GM21825 (cell line): ENCODE measurements around the gene RABL2B.

ENCODE experiments used
- ATAC-seq: cut with Tn5 transposase; IDR thresholded peaks from one replicate; pipeline ENCODE4 v1.9.1; 2021; ENCODE audit warnings: mild to moderate bottlenecking, moderate library complexity; ENCODE audit not compliant: unreplicated experiment

The RABL2B gene

DNA sequence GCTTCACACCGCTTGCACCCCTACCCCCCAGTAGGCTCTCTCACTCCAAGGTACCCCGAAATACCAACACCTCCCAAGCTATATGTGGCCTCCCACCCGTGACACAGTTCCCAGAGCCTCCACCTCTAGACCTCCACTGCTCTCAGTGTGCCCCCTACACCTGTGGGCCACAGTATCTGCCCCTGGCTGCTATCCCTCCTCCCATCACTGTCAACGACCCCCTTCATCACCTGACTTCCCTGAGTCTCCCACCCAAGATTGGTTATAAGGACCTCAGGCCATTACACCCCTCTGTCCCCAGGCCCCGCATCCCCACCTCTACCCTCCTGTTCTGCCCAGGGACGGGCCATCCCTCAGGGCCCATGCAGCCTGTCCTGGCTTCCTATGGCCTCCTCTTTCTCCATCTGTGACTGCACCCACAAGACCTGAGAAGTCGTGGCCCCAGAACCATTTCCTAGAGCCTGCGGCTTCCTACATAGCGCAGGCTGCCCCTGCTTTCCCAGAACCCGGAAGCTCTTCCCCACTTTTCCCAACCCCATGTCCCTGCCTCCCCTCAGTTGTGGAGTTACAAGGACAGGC, 44.7 kb downstream of the RABL2B start:
- no peak for ATAC-seq

DNA sequence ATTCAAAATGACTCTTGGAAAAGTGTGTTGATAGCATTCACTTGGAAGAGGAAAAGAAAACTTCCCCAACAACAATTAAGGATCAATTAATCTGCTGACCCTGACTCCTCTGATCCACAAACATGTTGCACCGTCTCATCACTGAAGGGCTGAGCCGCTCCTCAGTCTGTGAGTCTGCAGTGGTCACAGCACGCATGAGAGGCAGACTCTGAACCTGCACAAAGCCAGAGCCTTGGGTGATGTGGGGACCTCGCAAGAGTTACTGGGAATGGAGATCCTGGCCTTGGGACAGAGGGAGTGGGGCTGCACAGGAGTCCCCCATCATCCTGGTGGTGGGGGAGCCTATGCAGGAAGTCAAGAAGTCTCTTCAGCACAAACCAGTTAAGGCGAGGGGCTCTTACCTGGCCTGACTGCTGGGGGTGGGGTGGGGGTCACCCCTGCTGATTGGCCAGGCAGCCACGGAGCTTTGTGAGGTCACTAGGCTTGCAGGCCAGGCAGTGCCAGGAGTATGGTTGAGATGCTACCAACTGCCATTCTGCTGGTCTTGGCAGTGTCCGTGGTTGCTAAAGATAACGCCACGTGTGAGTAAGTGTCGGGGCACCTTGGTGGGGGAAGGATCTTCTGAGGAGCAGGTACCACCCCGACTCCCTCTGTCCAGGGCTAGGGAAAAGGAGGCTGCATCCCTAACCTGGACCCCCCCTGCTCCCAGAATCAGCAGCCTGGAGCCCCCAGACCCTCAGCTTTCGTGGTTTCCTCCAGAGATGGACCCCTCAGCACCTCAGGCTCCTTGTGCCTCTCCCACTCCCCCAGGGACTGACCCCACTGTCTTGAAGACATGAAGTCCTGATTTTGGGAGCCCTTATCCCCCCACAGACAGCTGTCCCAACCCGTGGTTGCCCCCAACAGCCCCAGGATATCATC, 45.4 kb downstream of the RABL2B start, which contains the start of gene ACR:
ACR (plus strand) TSS at position 477 of the 921 bp plus-strand sequence; CDS start at position 509, 32 bp downstream.
- ATAC-seq, result no peak

DNA sequence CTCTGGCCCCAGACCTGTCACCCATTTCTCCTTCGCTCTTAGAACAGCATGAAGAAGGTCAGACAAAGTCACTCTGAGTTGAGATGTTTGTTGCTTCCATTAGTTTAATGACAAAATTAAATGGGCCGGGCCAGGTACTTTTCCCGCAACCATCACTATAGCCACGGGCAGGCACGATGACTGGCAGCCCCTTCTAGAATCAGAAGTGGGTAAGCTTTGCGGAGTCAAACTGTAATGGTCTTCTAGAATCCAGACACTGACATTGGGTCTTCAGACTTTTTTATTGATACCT, 47.8 kb downstream of the RABL2B start:
- no peak for ATAC-seq

DNA sequence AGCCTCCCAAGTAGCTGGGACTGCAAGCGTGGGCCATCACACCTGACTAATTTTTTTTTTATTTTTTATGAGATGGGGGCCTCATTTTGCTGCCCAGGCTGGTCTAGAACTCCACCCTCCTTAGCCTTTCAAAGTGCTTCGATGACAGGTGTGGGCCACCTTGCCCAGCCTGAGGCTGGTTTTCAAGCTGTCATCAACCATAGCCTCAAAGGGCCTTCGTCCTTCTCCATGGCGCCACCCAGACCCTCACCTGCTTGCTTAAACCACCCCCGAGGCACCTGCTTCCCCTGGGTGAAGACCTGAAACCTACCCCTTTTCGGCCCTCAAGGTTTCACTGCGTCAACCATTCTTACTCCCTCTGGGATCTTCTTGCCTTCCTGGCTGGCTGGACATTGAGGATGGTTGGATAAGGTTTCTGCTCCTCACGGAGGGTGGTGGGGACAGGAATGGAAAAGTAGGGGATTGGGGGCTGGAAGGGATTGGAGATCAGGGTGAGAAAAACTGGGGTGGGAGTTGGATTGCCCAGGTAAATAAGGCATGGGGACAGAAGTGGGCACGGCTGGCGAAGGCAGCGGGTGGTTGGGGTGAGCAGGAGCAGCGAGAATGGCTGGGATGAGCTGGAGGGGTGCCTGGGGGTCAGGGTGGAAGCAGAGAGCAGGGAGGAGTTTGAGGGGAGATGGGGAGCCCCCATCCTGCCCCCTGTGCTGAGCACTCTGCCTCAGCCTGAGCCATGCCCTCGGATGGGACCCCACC, 48.3 kb downstream of the RABL2B start:
- ATAC-seq, result no peak

DNA sequence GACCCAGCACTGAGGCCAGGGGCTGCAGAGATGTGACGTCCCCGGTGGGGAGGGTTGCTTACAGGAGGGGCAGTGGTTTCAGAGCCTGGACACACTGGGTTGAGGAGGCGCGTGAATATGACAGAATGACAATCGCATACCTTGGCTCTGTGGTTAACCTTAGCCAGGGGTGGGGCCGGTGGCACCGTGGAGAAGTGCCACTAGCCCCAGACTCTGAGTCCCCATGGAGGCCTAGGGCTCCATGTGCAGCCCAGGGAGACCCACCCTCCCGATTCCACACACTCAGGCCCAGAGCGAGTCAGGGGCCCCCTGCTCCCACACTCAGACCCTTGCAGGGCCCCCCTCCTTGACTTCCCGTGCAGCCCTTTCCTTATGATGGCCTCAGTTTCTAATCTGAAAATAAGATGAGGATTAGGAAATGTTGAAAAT, 49.1 kb downstream of the RABL2B start:
- ATAC-seq, result no peak

DNA sequence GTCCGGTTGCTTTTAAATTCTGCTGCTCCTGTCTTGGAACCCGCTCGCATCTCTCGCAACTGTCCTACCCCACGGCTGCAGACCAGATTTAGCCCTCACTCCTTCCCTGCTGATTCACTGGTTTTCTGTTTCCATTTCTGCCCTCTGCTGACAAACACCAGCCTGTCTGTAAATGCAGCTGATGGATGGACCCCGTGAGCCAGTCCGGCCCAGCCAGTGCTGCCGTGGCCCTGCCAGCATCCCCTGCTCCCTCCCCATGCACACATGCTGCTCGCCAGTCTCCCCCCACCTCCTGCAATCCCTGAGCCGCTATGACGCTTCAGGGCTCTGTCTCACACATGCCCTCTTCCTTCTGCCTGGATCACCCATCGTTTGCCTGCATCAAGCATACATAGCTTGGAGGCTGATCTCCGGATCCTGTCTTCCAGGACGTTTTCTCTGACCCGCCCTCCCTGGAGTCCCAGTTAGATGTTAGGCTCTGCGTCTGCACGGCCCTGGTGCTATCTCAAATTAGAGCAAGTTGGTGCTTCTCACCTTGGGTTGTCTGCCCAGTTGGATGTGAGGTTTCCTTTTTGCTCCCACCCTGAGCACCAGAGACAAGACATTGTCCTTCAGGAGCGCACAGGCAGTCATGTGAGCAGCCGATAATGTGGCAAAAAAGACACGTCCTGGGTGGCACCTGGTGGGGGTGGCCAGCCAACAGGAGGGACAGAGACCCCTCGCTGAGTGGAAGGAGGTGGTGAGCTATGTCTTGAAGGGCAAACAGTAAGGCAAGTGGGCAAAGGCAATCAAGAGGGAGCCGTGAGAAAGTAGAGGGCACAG, 49.7 kb downstream of the RABL2B start:
- ATAC-seq, result no peak

DNA sequence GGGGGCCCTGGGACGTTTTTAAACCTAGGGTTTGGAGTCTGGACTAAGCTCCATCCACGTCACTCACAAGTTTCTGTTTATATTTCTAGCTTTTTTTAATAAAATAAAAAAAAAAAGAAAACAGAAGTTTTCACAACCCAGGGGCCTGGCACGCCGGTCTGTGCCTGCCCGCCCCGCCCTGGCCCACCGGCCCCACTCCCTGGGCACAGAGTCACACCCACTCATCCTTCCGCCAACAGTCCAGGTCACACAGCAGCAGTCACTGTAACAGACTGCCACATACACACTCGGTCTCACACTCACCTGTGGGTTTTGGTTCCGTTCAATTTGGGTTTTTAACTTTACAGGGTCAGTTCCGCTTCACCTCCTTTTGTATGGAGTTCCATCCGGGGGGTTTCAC, 50.8 kb downstream of the RABL2B start:
- no peak for ATAC-seq

DNA sequence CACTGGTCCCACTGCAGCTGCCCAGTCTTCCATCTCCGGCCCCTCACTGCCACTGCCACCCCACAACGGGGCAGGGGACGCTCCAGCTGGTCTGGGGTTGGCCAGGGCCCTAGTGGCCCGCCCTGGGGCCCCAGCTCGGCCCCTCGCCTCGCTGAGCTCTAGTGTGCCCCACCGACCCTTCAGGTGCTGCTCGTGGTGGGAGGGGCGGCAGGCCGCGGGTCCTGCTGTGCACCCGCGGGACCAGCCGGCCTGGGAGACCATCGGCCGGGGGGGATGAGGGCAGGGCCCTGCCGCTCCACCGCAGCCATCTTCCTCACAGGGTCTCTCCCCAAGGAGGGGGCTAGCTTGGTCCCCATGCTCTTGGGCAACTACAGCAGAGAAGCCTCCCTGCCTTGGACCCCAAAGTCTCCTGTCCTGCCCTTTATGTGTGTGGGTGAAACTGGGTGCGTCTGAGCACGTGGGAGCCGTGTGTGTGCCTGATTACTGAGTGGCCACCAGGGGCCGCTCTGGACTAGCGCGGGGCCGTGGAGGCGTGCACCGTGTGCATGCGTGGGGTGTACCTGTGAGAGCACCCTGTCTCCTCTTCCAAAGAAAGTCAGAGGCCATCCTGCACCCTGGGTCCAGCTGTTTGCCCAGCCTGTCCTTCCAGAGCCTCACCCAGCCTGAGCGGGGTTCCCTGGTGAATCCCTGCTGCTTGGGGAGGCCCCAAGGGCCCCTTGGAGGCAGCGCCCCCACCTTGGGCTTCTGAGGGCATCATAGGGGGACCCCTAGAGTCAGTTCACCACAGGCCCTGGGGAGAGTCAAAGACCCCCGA, 51.4 kb downstream of the RABL2B start:
- ATAC-seq, result no peak

DNA sequence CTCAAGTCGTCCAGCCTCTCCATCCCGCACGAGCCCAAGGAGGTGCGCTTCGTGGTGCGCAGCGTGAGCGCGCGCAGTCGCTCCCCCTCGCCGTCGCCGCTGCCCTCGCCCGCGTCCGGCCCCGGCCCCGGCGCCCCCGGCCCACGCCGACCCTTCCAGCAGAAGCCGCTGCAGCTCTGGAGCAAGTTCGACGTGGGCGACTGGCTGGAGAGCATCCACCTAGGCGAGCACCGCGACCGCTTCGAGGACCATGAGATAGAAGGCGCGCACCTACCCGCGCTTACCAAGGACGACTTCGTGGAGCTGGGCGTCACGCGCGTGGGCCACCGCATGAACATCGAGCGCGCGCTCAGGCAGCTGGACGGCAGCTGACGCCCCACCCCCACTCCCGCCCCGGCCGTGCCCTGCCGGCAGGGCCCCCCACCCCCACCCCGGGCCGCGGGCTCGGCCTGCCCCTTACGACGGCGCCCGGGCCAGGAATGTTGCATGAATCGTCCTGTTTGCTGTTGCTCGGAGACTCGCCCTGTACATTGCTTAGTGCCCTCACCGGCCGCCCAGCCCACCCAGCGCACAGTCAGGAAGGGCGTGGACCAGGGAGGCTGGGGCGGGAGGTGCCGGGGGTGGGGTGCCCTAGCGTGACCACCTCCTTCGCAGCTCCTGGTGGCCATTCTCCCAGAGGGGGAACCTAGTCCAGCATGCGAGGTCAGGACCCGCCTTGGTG, 52.3 kb downstream of the RABL2B start:
- no peak for ATAC-seq

DNA sequence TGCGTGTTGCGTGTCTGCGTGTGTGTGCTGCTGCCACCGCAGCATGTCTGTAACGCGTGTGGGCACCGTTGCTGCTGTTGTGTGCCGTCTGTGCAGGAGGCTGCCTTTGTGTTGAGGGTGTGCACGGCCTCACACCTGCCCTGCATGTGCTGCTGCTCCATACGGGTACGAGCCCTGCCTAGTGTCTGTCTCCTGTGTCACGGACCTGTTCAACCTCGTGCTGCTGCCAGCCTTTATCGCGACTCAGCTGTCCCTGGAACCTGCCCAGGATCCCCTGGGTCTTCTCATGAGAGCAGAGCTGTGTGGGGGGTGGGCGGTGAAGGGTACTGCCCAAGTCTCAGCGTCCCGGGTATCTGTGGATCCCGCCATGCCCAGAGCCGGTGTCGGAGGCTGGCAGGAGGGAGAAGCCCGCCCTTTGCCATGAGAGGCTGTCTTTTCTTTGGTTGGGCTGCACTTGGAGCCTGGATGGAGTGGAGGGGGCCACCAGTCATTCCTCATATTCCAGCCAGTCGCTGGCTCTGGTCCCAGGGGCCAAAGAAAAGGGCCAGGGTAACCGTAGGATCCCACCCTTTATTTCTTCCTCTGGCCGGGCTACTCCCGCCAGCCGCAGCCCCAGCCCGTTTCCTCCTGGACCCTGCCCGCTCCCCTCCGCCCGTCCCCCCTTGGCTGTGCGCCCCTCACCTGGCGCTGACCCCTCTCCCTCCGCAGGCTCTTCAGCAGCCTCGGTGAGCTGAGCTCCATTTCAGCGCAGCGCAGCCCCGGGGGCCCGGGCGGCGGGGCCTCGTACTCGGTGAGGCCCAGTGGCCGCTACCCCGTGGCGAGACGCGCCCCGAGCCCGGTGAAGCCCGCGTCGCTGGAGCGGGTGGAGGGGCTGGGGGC, 53.2 kb downstream of the RABL2B start:
- ATAC-seq, result no peak

DNA sequence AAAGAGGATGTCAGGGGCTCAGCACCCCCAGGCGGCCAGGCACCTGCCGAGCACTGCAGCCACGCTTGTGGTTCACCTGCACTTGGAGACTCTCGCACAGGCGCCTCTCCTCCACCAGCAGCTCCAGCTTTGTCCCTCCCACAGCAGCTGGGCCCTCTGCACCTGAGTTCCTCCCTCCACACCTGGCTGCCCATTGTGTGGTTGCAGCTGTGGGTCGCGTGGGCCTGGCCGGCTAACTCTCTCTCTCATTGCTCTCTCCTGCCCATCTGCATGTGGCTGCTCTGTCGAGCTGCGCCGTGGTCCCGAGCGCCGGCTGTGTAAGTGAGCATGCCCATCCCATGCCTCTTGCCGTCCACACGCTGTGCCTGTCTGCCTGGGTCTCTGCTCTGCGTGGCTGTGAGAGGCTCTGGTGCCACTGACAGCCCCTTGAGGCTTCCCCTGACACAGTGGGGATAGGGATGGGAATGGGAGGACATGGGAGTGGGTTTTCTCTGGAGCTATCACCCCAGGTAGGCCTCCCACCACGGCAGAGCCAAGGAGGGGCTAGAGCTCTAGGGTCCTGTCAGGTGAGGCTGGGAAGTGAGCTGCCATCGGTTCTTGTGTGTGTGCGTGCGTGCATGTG, 53.9 kb downstream of the RABL2B start:
- ATAC-seq, result no peak

DNA sequence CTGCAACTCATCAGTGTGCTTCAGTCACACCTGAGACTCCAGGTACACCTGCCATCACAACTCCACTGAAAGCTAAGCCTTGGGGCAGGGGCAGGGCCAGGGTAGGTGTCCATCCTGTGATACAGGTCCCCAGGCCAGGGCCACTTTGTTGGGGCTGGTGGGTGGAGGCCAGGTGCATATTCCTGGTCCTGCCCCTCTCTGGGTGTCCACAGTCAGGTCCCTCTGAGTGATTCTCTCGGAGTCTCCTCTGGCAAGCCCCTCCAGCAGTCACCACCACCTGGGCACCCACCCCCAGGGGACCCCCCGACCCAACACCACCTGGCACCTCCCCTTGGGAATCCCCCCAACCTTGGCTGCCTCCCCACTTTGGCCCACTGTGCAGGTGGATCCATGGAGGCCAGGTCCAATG, 54.9 kb downstream of the RABL2B start:
- ATAC-seq, result no peak

DNA sequence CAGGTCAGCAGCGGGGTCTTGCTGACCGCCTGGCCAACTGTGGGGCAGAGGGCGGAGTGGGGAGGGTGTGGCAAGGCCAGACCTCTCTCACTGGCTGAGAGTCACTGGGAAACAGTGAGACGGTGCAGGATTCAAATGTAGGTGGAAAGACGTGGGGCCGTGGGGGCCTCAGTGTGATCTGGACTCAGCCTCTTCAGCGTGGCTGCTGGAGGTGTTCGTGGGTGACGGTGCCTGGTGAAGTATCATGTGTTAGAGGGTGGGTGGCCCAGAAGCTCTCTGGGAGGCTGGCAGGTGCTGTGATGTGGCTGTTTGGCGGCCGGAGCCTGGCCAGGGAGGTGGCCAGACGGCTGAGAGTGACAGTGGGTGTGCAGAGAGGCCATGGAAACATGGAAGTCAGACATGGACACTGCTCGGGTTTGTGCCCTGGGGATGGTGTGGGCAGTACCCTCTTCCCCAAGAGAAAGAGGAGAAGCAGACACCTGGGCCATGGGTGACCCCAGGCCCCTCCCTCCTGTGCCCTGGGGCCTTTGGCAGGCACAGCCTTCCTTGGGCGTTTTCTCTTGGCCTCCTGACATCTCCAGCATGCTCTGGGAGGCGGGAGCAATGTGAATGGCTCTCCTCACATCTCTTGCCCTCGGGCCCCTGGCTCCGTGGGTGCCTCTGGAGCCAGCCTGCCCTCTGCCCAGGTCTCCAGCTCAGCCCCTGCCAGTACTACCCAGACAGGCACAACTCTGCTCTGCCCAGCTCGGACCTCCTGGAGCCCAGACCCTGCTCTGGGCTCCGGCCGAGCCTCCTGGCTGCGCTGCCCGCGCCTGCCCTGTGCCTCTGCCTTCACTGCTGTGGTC, 55.5 kb downstream of the RABL2B start:
- ATAC-seq, result no peak

DNA sequence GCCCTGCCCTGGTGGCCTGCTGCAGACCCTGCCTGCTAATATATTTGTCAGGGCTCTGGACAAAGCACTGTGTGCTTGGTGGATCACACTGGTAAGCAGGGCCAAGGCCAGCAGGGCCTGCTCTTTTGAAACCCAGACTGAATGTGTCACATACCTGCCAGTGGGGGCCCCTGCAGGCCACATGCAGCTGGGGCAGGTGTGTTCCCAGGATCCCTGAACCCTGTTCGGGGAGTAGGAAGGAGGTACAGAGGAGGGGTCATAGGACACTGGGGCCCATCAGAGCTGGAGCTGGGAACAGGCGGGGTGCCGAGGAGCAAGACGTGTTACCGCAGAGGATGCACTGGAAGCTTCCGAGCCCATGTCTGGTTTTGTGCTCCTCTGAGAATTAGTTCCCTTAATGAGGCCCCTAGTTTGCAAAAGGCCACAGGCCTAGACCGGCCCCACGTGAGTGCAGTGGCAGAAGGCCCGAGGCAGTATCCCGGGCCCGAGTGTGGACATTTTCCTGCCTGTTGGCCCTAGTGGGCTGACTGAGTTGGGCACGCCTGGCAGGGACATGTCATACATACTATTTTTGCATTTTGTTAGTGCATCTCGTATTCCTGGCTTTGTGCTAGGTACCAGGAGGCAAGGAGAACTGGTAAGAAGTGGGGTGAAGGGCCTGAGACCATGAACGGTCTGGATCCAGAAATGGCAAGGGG, 56.6 kb downstream of the RABL2B start:
- ATAC-seq, result no peak

DNA sequence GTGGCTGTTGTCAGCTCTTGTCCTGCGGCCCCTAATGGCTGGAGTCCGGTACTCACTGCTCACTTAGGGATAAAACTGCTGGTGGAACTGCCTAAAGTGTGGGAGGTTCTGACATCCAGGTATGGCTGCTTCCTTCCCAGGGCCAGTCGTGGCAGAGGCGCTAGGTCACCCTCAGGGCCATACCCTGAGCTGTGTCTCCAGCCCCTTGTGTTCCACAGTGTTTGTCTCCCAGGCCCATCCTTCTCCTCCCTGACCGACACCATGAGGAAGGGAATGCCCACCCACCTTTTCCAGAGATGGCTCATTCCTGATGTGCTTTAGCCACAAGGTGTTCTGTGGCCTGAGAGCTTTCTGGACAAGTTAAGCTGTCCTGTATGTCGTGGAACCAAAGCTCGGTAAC, 57.8 kb downstream of the RABL2B start:
- no peak for ATAC-seq

DNA sequence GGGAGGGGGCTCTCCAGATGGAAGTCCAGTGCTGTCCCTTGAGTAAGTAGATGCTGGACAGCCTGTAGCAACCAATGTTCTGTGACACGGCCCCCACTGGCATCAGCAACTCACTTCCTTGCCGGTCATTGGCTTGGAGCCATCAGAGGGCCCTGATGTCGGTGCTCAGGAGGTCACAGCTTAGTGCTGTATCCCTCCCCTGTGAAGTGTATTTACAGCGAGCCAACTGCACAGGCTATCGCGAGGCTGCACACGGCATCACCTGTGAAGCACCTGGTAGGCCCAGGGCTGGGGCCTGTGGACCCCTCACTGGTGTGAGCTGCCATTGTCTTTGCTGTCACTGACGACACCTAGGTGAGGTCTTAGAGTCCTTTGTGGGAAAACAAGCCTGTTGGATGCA, 58.8 kb downstream of the RABL2B start:
- ATAC-seq, result no peak

DNA sequence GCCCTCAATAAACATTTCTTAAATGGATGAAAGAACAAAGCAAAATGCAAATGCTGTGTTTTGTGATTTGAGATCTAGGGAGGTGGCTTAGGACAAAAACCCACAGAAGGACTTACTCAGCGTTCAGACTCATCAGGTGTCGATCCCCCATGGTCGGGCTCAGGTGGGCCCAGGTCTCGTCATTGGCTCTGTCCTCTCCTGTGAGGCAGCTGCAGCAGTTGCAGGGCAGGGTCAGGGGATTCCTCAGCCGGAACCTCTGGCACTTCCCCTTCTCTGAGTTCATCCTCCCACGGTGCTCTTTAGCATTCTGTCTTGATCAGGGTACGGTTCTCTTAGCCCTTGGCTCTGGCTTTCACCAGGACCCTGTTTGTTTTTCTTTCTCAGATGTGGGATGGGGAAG, 59.4 kb downstream of the RABL2B start:
- no peak for ATAC-seq
